ENCODE data around the gene EIF4B. TPM values are rescaled to one million over a fixed set of nuclear protein-coding genes. Genes with fewer than 3 reads are reported as not detected.
A peak's percentile ranks its signal among the peaks of the same experiment; 100 is the strongest.

EIF4B gene
- total and polyA plus RNA-seq, 9 of the 15 experiments (the other 6 are each of a cell fraction or from before 2014, with no cell fraction given): 138 to 669 (median 552) TPM

DNA sequence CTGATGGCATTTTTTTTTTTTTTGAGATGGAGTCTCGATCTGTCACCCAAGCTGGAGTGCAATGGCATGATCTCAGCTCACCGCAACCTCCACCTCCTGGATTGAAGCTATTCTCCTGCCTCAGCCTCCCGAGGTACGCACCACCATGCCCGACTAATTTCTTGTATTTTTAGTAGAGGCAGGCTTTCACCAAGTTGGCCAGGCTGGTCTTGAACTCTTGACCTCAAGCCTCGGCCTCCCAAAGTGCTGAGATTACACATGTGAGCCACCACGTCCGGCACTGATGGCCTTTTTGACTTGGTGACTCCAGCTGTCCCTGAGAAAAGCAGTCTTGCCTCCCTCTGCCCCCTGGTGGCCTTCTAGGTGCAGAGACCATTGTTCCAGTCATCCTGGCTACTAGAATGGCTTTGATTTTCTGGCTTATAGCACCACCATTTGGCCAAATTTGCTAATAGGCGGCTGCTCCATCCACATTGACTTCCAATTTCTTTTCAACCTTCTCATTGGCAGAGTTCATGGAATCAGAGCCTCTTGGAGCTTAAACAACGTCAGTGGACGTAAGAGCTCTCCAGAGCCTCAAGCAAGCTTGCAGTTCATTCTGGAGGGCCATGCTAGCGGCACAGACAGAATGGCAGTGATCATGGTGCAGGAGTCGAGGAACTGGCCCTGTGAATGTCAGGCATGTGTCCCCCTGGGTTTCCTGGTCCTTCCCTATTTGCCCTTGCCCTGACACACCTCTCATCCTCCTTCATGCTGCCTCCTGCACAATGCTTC, 25.4 kb upstream of the EIF4B start (continued):
- TF ChIP-seq, protein P1, sequence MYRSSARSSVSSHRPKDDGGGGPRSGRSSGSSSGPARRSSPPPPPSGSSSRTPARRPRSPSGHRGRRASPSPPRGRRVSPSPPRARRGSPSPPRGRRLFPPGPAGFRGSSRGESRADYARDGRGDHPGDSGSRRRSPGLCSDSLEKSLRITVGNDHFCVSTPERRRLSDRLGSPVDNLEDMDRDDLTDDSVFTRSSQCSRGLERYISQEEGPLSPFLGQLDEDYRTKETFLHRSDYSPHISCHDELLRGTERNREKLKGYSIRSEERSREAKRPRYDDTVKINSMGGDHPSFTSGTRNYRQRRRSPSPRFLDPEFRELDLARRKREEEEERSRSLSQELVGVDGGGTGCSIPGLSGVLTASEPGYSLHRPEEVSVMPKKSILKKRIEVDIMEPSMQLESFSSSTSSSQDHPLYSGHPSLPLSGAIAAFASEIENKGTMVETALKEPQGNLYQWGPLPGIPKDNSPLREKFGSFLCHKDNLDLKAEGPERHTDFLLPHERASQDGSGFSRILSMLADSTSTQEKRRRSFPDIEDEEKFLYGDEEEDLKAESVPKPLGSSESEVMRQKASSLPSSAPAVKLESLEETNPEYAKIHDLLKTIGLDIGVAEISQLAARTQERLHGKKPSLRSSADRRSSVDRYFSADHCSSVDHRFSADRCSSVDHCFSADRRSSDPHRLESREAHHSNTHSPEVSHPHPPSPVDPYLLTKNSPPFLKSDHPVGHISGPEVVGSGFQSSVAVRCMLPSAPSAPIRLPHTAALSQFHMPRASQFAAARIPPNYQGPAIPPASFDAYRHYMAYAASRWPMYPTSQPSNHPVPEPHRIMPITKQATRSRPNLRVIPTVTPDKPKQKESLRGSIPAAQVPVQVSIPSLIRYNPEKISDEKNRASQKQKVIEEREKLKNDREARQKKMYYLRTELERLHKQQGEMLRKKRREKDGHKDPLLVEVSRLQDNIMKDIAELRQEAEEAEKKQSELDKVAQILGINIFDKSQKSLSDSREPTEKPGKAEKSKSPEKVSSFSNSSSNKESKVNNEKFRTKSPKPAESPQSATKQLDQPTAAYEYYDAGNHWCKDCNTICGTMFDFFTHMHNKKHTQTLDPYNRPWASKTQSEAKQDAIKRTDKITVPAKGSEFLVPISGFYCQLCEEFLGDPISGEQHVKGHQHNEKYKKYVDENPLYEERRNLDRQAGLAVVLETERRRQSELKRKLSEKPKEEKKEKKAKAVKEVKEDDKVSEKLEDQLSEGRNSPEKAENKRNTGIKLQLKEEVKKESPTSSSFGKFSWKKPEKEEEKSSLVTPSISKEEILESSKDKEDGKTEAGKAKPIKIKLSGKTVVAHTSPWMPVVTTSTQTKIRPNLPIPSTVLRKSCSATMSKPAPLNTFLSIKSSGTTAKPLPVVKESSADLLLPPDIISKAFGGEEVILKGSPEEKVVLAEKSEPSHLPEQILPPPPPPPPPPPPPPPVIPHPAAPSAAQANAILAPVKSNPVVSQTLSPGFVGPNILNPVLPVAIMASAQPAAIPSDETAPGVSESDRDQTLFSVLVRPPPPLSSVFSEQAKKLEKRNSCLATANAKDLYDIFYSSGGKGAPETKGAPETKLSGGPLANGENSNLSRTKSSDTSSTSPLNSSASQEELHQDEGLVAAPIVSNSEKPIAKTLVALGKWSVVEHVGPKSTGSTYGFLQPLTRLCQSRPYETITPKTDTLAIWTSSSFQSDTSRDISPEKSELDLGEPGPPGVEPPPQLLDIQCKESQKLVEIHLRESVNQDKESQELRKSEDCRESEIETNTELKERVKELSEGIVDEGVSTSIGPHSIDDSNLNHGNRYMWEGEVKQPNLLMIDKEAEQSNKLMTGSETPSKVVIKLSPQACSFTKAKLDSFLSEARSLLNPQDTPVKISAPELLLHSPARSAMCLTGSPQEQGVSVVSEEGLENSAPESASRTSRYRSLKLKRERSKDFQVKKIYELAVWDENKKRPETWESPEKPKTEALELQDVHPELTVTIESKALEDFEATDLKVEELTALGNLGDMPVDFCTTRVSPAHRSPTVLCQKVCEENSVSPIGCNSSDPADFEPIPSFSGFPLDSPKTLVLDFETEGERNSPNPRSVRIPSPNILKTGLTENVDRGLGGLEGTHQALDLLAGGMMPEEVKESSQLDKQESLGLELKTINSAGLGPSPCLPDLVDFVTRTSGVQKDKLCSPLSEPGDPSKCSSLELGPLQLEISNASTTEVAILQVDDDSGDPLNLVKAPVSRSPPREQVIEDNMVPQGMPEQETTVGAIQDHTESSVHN (IDR thresholded peaks at IDR 0.05; ENCODE audit: borderline replicate concordance in 1 of 2, low read depth in 1 of 2): no peak
- peak; percentile 99 for TF ChIP-seq ARID2 (IDR thresholded peaks at IDR 0.05)
- TF ChIP-seq, protein P2, sequence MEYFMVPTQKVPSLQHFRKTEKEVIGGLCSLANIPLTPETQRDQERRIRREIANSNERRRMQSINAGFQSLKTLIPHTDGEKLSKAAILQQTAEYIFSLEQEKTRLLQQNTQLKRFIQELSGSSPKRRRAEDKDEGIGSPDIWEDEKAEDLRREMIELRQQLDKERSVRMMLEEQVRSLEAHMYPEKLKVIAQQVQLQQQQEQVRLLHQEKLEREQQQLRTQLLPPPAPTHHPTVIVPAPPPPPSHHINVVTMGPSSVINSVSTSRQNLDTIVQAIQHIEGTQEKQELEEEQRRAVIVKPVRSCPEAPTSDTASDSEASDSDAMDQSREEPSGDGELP (CRISPR knock-in tag; IDR thresholded peaks at IDR 0.05; ENCODE audit: borderline replicate concordance): peak; percentile 95
- 0 out of 2 replicates have a peak, but pooled peaks have one; percentile 30 for TF ChIP-seq ZNF384 (IDR thresholded peaks at IDR 0.05; ENCODE audit: low read depth, low read length)
- peak; percentile 27; the same call in 1 of the 2 replicates for TF ChIP-seq BCOR (IDR thresholded peaks at IDR 0.05)
- peak in 1 of 2 experiments; percentile 65; a peak in 1 of 4 replicates for TF ChIP-seq ARNT (IDR thresholded peaks at IDR 0.05)
- peak; percentile 39; the same call in 1 of the 2 replicates for TF ChIP-seq DPF2 (IDR thresholded peaks at IDR 0.05)
- TF ChIP-seq, protein P3, sequence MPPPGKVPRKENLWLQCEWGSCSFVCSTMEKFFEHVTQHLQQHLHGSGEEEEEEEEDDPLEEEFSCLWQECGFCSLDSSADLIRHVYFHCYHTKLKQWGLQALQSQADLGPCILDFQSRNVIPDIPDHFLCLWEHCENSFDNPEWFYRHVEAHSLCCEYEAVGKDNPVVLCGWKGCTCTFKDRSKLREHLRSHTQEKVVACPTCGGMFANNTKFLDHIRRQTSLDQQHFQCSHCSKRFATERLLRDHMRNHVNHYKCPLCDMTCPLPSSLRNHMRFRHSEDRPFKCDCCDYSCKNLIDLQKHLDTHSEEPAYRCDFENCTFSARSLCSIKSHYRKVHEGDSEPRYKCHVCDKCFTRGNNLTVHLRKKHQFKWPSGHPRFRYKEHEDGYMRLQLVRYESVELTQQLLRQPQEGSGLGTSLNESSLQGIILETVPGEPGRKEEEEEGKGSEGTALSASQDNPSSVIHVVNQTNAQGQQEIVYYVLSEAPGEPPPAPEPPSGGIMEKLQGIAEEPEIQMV (tag; conservative IDR thresholded peaks at IDR 0.05; ENCODE audit: low read depth): peak; percentile 65; the same call in 1 of the 2 replicates
- no peak for TF ChIP-seq ZC3H11A (IDR thresholded peaks at IDR 0.05; ENCODE audit: low read depth, low read length)
- TF ChIP-seq FOXM1 (IDR thresholded peaks at IDR 0.05; ENCODE audit: low read depth): no peak
- no peak for TF ChIP-seq FOXM1 (CRISPR knock-in tag; IDR thresholded peaks at IDR 0.05; ENCODE audit: low read depth)
- peak; percentile 26; the same call in 1 of the 2 replicates for TF ChIP-seq NCOR1 (IDR thresholded peaks at IDR 0.05)
- peak; percentile 100 for TF ChIP-seq RAD21 (CRISPR knock-in tag; conservative IDR thresholded peaks at IDR 0.05 in 1 of 2, IDR thresholded peaks at IDR 0.05 in 1 of 2)
- TF ChIP-seq, protein P4, sequence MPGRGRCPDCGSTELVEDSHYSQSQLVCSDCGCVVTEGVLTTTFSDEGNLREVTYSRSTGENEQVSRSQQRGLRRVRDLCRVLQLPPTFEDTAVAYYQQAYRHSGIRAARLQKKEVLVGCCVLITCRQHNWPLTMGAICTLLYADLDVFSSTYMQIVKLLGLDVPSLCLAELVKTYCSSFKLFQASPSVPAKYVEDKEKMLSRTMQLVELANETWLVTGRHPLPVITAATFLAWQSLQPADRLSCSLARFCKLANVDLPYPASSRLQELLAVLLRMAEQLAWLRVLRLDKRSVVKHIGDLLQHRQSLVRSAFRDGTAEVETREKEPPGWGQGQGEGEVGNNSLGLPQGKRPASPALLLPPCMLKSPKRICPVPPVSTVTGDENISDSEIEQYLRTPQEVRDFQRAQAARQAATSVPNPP (IDR thresholded peaks at IDR 0.05; ENCODE audit: borderline replicate concordance, insufficient read depth, insufficient read length): no peak
- TF ChIP-seq MIER1 (IDR thresholded peaks at IDR 0.05; ENCODE audit: low read depth): no peak
